OCI-LY1 (cell line): ENCODE results near the gene SWAP70.
A peak's percentile ranks its signal among the peaks of the same experiment; 100 is the strongest.
"Not testable (repeated sequence)": the region's sequence is repeated elsewhere in the genome, so short reads cannot be mapped to it uniquely, and the experiment has no call there.

Experiments used
- H2AFZ ChIP-seq: fragments of 200-600 bp; sonication (generic), shearing (Covaris generic); 2 replicates; pipeline ENCODE4 v1.6.0; 2014; ENCODE audit warnings: antibody characterized with exemption, mild to moderate bottlenecking, low read length
- H3F3A ChIP-seq: fragments of 200-600 bp; sonication (generic), shearing (Covaris generic); 2 replicates; pipeline ENCODE4 v1.6.0; 2014; ENCODE audit warnings: mild to moderate bottlenecking, antibody characterized with exemption, low read length, moderate library complexity; ENCODE audit not compliant: insufficient read depth
- H3K27ac ChIP-seq: fragments of 200-600 bp; sonication (generic); 2 replicates; pipeline ENCODE4 v1.5.1; 2014; ENCODE audit warnings: low read length, mixed run types, mild to moderate bottlenecking, low read depth; ENCODE audit not compliant: poor library complexity, severe bottlenecking
- H3K27me3 ChIP-seq: fragments of 200-600 bp; sonication (generic); 2 replicates; pipeline ENCODE4 v1.6.0; 2014; ENCODE audit warnings: antibody characterized with exemption, mild to moderate bottlenecking, low read length, moderate library complexity; ENCODE audit not compliant: insufficient read depth
- H3K36me3 ChIP-seq: fragments of 200-600 bp; sonication (generic); 2 replicates; pipeline ENCODE4 v1.6.1; 2014; ENCODE audit warnings: mild to moderate bottlenecking, antibody characterized with exemption, low read length, moderate library complexity, mixed read lengths; ENCODE audit not compliant: insufficient read depth
- H3K4me1 ChIP-seq: fragments of 200-600 bp; sonication (generic); 2 replicates; pipeline ENCODE4 v1.5.1; 2014; ENCODE audit warnings: mild to moderate bottlenecking, low read length, moderate library complexity; ENCODE audit not compliant: insufficient read depth, severe bottlenecking
- H3K4me2 ChIP-seq: fragments of 200-600 bp; sonication (generic), shearing (Covaris generic); 2 replicates; pipeline ENCODE4 v1.6.1; 2014; ENCODE audit warnings: low read length
- H3K4me3 ChIP-seq: fragments of 200-600 bp; sonication (generic); 2 replicates; pipeline ENCODE4 v1.5.1; 2014; ENCODE audit warnings: low read length, low read depth, mild to moderate bottlenecking, mixed read lengths; ENCODE audit not compliant: poor library complexity, severe bottlenecking
- H3K79me2 ChIP-seq: fragments of 200-600 bp; shearing (Covaris generic); 2 replicates; pipeline ENCODE4 v1.6.1; 2016; ENCODE audit warnings: mixed run types, low read length, mixed read lengths; ENCODE audit not compliant: insufficient read depth
- H3K9ac ChIP-seq: fragments of 200-600 bp; sonication (generic), shearing (Covaris generic); 2 replicates; pipeline ENCODE4 v1.6.1; 2014; ENCODE audit warnings: mild to moderate bottlenecking, low read length, mixed read lengths
- H3K9me2 ChIP-seq: fragments of 200-600 bp; sonication (generic), shearing (Covaris generic); 2 replicates; pipeline ENCODE4 v1.6.1; 2014; ENCODE audit warnings: low read depth, mild to moderate bottlenecking, low read length, mixed read lengths
- H3K9me3 ChIP-seq: fragments of 200-600 bp; shearing (Covaris generic); 2 replicates; pipeline ENCODE4 v1.6.1; 2014; ENCODE audit warnings: low read length, mixed read lengths
- H4K20me1 ChIP-seq: fragments of 200-600 bp; sonication (generic), shearing (Covaris generic); 2 replicates; pipeline ENCODE4 v1.6.0; 2016; ENCODE audit warnings: mild to moderate bottlenecking, low read length; ENCODE audit not compliant: insufficient read depth
- CTCF ChIP-seq: fragments of 200-600 bp; sonication (generic), shearing (Covaris generic); IDR thresholded peaks from 2 replicates; pipeline ENCODE4 v1.5.1; 2017; ENCODE audit warnings: mild to moderate bottlenecking, antibody characterized with exemption, low read length, moderate library complexity, mixed read lengths
- EZH2 ChIP-seq: fragments of 200-600 bp; sonication (generic), shearing (Covaris generic); IDR thresholded peaks from 2 replicates; pipeline ENCODE4 v1.8.0; 2017; ENCODE audit warnings: borderline replicate concordance, mixed run types, mild to moderate bottlenecking, antibody characterized with exemption, low read length, moderate library complexity, mixed read lengths

Gene SWAP70

GRCh38 chr11:9740202-9740883 is 76.5 kb downstream of the SWAP70 start:
- Histone ChIP-seq H3K27me3 (no peaks in the 10 kb centered on the region), H3K9ac (no peak overlapping the region; the same call in 1 of the 2 replicates), H3K36me3 (peaks cover 89% of the 10 kb centered on the region), H3K79me2 (no peaks in the 10 kb centered on the region), H3F3A (peaks cover 7% of the 10 kb centered on the region; the same call in 1 of the 2 replicates), H2AFZ (no peak overlapping the region), H4K20me1 (no peaks in the 10 kb centered on the region), H3K9me2 (no peaks in the 10 kb centered on the region), H3K4me1 (peaks cover 73% of the 10 kb centered on the region), H3K4me3 (no peak overlapping the region), H3K27ac (peak overlapping the region; percentile 88), H3K4me2 (no peak overlapping the region), H3K9me3 (no peaks in the 10 kb centered on the region)
- TF ChIP-seq EZH2 (no peak), CTCF (no peak)

- TF ChIP-seq EZH2 (no peak), CTCF (no peak)
- H3K27me3 ChIP-seq = no peaks in the 10 kb centered on the region
- peaks cover 7% of the 10 kb centered on the region; the same call in 1 of the 2 replicates for H3F3A ChIP-seq
- H3K9me2 ChIP-seq = no peaks in the 10 kb centered on the region
- no peaks in the 10 kb centered on the region for H3K79me2 ChIP-seq
- no peak overlapping the region for H3K4me2 ChIP-seq
- peaks cover 89% of the 10 kb centered on the region for H3K36me3 ChIP-seq
- H3K4me1 ChIP-seq = peaks cover 73% of the 10 kb centered on the region
- H3K9me3 ChIP-seq = no peaks in the 10 kb centered on the region
- H4K20me1 ChIP-seq = no peaks in the 10 kb centered on the region
- H3K27ac ChIP-seq = peak overlapping the region; percentile 88
- no peak overlapping the region for H2AFZ ChIP-seq
- no peak overlapping the region for H3K4me3 ChIP-seq
- no peak overlapping the region for H3K9ac ChIP-seq
These were observed 77.4 kb downstream of the SWAP70 start for GRCh38 chr11:9741260-9741659.

- H3K4me2 ChIP-seq, H3K9me2 ChIP-seq, H4K20me1 ChIP-seq, H3K9ac ChIP-seq, H3K4me3 ChIP-seq, H3K27me3 ChIP-seq, H3K9me3 ChIP-seq, H3K79me2 ChIP-seq, H3F3A ChIP-seq, H2AFZ ChIP-seq: not testable (repeated sequence)
- peaks cover 75% of the 10 kb centered on the region for H3K4me1 ChIP-seq
- peak overlapping the region; percentile 89 for H3K27ac ChIP-seq
- H3K36me3 ChIP-seq = peaks cover 91% of the 10 kb centered on the region
These were observed 79.6 kb downstream of the SWAP70 start for GRCh38 chr11:9743512-9743911.
